GM23248 (cell line): ENCODE data around the gene CNOT9. TPM values are rescaled to one million over a fixed set of nuclear protein-coding genes. Genes with fewer than 3 reads are reported as not detected.

ENCODE experiments used
- DNase-seq: peaks from one replicate; pipeline ENCODE4 v3.0.0-alpha.2; 2015
- H2AFZ ChIP-seq: fragments of 200-600 bp; sonication (generic); 2 replicates; pipeline ENCODE4 v1.6.1; 2016; ENCODE audit warnings: antibody characterized with exemption
- H3F3A ChIP-seq: fragments of 200-600 bp; sonication (generic); 2 replicates; pipeline ENCODE4 v1.6.1; 2016; ENCODE audit warnings: mild to moderate bottlenecking, antibody characterized with exemption, mixed run types; ENCODE audit not compliant: insufficient read depth
- H3K27ac ChIP-seq: fragments of 200-600 bp; sonication (generic); 2 replicates; pipeline ENCODE4 v1.5.1; 2016; ENCODE audit warnings: mild to moderate bottlenecking
- H3K27me3 ChIP-seq: fragments of 200-600 bp; sonication (generic); replicated peaks from 2 replicates; pipeline ENCODE4 v1.6.1; 2016; ENCODE audit warnings: mild to moderate bottlenecking; ENCODE audit not compliant: insufficient read depth
- H3K36me3 ChIP-seq: fragments of 200-600 bp; sonication (generic); 2 replicates; pipeline ENCODE4 v1.6.1; 2016; ENCODE audit warnings: low read depth, mild to moderate bottlenecking
- H3K4me1 ChIP-seq: fragments of 200-600 bp; sonication (generic); 2 replicates; pipeline ENCODE4 v1.6.1; 2016; ENCODE audit warnings: mild to moderate bottlenecking; ENCODE audit not compliant: insufficient read depth
- H3K4me2 ChIP-seq: fragments of 200-600 bp; sonication (generic); one replicate; pipeline ENCODE4 v1.6.1; 2016; ENCODE audit warnings: mild to moderate bottlenecking; ENCODE audit not compliant: unreplicated experiment
- H3K4me3 ChIP-seq: fragments of 200-600 bp; sonication (generic); 2 replicates; pipeline ENCODE4 v1.5.1; 2016; ENCODE audit warnings: mild to moderate bottlenecking
- H3K79me2 ChIP-seq: fragments of 200-600 bp; sonication (generic); 2 replicates; pipeline ENCODE4 v1.6.1; 2016; ENCODE audit warnings: mild to moderate bottlenecking; ENCODE audit not compliant: insufficient read depth
- H3K9ac ChIP-seq: fragments of 200-600 bp; sonication (generic); 2 replicates; pipeline ENCODE4 v1.6.1; 2016; ENCODE audit warnings: mild to moderate bottlenecking
- H3K9me2 ChIP-seq: fragments of 200-600 bp; sonication (generic); 2 replicates; pipeline ENCODE4 v1.6.1; 2016; ENCODE audit warnings: mixed run types, mild to moderate bottlenecking, moderate library complexity; ENCODE audit not compliant: insufficient read depth
- H3K9me3 ChIP-seq: fragments of 200-600 bp; sonication (generic); one replicate; pipeline ENCODE4 v1.6.1; 2017; ENCODE audit warnings: low read depth
- H4K20me1 ChIP-seq: fragments of 200-600 bp; sonication (generic); 2 replicates; pipeline ENCODE4 v1.6.0; 2016; ENCODE audit not compliant: insufficient read depth
- EZH2 ChIP-seq: fragments of 200-600 bp; sonication (generic); IDR thresholded peaks from 2 replicates; pipeline ENCODE4 v1.6.1; 2018; ENCODE audit warnings: antibody characterized with exemption, mild to moderate bottlenecking; ENCODE audit not compliant: insufficient read depth, poor library complexity, severe bottlenecking
- EZH2phosphoT487 ChIP-seq: fragments of 200-600 bp; sonication (generic); IDR thresholded peaks from 2 replicates; pipeline ENCODE4 v1.6.1; 2018; ENCODE audit warnings: antibody characterized with exemption, moderate library complexity, mild to moderate bottlenecking, low read depth; ENCODE audit not compliant: insufficient read depth
- WGBS, 2 experiments: methylation state at CpG; one replicate each; pipeline ENCODE4 v1.1.6; 2015 to 2017; ENCODE audit warnings: low lambda C conversion rate in 2 of 2, low coverage in 1 of 2; ENCODE audit errors: missing lambda C conversion rate in 2 of 2; 5-methylcytosine and 5-hydroxymethylcytosine counted together
- in situ Hi-C: fragments of 300-500 bp; cut with MboI; formaldehyde crosslinking; loops from 2 replicates; pipeline ENCODE4 v1.15.0; 2020
- polyA plus RNA-seq: library from polyadenylated mRNA; unstranded; fragments of >200 nt; fragmentation: Nextera tagmentation; extraction: Ambion mirVana; gene quantifications from 2 replicates; pipeline ENCODE4 v1.2.1, GENCODE V29; 2016
- total RNA-seq: library from RNA; depleted of rRNA; stranded (reverse); fragments of >200 nt; shearing (Covaris generic); gene quantifications from 2 replicates; pipeline ENCODE4 v1.2.3, GENCODE V29; 2014

Gene CNOT9
- total and polyA plus RNA-seq, 2 experiments from 2014 or later: 34.8 to 65.8 TPM

DNA sequence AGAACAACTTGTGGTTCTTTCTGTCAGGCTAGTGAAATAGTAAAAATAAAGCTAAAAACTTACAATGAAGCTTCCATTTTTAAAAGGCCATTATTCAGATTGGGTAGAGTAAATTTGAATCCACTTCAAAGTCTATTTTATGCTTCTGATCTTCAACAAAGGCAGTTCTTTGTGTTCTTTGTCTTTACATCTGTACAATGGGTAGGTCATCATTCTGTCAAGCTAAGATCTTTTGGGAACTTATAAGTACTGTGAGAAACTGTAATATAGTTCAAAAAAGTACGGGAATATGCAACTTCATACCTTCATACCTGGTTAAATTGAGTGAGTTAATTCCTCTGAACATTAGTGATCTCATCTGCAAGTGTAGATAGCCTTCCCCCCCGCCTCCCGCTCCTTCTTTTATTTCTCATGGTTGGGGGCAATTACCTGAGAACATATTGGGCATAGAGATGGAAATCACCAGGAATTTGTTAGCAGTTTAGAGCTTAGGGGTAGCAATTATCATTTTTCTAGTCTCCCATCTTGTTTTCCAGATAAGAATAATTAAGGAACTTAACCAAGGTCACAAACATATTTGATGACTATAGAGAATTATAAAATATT is 9.7 kb downstream of the CNOT9 start:
- Histone ChIP-seq H3K9me3 (no peaks in the 10 kb centered on the region), H3F3A (peaks cover 21% of the 10 kb centered on the region), H3K79me2 (peaks cover 93% of the 10 kb centered on the region), H3K27ac (no peak overlapping the region), H3K36me3 (peaks cover 31% of the 10 kb centered on the region), H3K27me3 (no peaks in the 10 kb centered on the region), H3K4me1 (peaks cover 18% of the 10 kb centered on the region), H3K4me3 (no peak overlapping the region), H2AFZ (no peak overlapping the region), H3K4me2 (no peak overlapping the region), H4K20me1 (no peaks in the 10 kb centered on the region; the same call in 1 of the 2 replicates), H3K9me2 (no peaks in the 10 kb centered on the region), H3K9ac (no peak overlapping the region)
- DNase-seq: no peak
- 100% methylated on average over 3 of the region's 3 CpGs for WGBS, 2 experiments
- in situ Hi-C loops: no loop called here
- no peak for TF ChIP-seq EZH2phosphoT487
- no peak for TF ChIP-seq EZH2

DNA sequence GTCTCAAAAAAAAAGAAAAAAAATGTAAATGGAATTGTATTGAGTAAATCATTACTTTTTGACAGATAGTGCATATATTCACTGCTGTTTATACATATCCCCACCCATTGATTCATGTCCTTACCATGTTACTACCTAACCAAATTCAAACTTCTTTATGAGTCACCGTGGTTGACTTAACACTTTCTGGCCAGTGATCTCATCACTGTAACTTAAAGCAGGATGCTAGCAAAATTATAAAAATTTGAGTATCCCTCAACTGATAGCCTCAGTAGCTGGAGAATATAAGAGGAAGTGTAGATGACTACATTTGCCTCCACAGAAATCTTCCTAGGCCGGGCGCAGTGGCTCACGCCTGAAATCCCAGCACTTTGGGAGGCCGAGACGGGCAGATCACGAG is 13.4 kb downstream of the CNOT9 start:
- peak; percentile 94 for DNase-seq
- TF ChIP-seq EZH2: no peak
- no peak for TF ChIP-seq EZH2phosphoT487
- 55 to 65% methylated on average over 7 of the region's 7 CpGs for WGBS, 2 experiments
- peaks cover 18% of the 10 kb centered on the region for H3K4me1 ChIP-seq
- no peaks in the 10 kb centered on the region for H3K27me3 ChIP-seq
- H3K9me3 ChIP-seq: no peaks in the 10 kb centered on the region
- H3K27ac ChIP-seq: peak overlapping the region; percentile 57
- no peaks in the 10 kb centered on the region for H3K9me2 ChIP-seq
- peaks cover 21% of the 10 kb centered on the region for H3F3A ChIP-seq
- peaks cover 80% of the 10 kb centered on the region for H3K79me2 ChIP-seq
- peak overlapping the region; percentile 30; the same call in 1 of the 2 replicates for H3K9ac ChIP-seq
- peaks cover 40% of the 10 kb centered on the region for H3K36me3 ChIP-seq
- H3K4me3 ChIP-seq: no peak overlapping the region
- in situ Hi-C loops: no loop called here
- H2AFZ ChIP-seq: no peak overlapping the region
- peak overlapping the region; percentile 24 for H3K4me2 ChIP-seq
- no peaks in the 10 kb centered on the region for H4K20me1 ChIP-seq

DNA sequence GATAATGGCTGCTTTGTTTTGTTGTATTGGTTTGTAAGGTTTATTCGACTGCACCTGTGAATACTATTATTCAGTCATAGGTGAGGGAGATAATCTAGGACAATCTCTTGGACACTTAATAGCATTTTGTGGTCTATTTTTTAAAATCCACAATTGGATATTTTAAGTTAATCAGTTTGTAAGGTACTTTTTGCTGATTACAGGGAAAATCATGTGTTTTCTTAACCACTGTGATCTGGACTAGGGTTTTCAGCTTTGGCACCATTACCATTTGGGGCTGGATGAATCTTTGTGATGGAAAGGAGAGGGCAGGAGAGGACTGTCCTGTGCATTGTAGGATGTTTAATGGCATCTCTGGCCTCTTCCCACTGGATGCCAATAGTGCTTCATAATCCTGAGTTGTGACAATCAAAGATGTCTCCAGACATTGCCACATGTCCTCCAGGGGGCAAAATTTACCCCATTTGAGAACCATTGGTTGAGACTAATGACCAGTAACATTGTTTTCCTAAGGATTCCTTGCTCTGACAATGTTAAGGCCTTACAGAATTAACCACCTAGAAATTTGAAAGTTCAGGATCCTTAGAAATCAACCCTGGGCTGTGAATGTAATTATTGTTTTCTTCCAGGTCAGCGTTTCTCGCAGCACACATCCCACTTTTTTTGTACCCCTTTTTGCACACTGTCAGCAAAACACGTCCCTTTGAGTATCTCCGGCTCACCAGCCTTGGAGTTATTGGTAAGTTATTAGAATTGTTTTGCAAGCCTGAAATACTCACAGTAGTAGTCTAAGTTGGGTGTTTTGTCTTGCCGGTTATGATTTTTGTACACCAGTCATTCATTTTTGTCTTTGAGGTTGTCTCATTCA is 15.6 kb downstream of the CNOT9 start:
- no peaks in the 10 kb centered on the region for H3K9me2 ChIP-seq
- TF ChIP-seq EZH2phosphoT487: no peak
- no peak for TF ChIP-seq EZH2
- no peaks in the 10 kb centered on the region for H4K20me1 ChIP-seq
- WGBS, 2 experiments: 94 to 97% methylated on average over 6 of the region's 6 CpGs
- peaks cover 54% of the 10 kb centered on the region for H3K36me3 ChIP-seq
- H3K4me2 ChIP-seq: no peak overlapping the region
- H3K27me3 ChIP-seq: no peaks in the 10 kb centered on the region
- peaks cover 58% of the 10 kb centered on the region for H3K79me2 ChIP-seq
- H3K4me1 ChIP-seq: peaks cover 18% of the 10 kb centered on the region
- H3K27ac ChIP-seq: no peak overlapping the region
- H3K9ac ChIP-seq: no peak overlapping the region
- no peak overlapping the region for H3K4me3 ChIP-seq
- no peak for DNase-seq
- no peak overlapping the region for H2AFZ ChIP-seq
- H3K9me3 ChIP-seq: no peaks in the 10 kb centered on the region
- H3F3A ChIP-seq: peaks cover 21% of the 10 kb centered on the region
- in situ Hi-C loops: no loop called here

DNA sequence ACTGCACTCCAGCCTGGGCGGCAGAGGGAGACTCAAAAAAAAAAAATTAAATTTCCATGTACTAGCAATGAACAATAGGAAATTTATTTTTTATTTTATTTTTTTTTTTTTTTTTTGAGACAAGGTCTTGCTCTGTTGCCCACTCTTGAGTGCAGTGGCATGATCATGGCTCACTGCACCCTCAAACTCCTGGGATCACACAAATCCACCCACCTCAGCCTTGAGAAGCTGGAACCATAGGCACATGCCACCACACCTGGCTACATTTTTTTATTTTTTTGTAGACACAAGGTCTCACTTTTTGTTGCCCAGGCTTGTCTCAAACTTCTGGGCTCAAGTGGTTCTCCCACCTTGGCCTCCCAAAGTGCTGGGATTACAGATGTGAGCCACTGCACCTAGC is 16.9 kb downstream of the CNOT9 start:
- peaks cover 17% of the 10 kb centered on the region for H3F3A ChIP-seq
- no peak overlapping the region for H3K9ac ChIP-seq
- no peak overlapping the region for H3K4me2 ChIP-seq
- H2AFZ ChIP-seq: no peak overlapping the region
- no peak for TF ChIP-seq EZH2
- TF ChIP-seq EZH2phosphoT487: no peak
- no peak overlapping the region for H3K27ac ChIP-seq
- H3K4me1 ChIP-seq: peaks cover 18% of the 10 kb centered on the region
- H4K20me1 ChIP-seq: no peaks in the 10 kb centered on the region
- H3K4me3 ChIP-seq: no peak overlapping the region
- H3K9me2 ChIP-seq: no peaks in the 10 kb centered on the region
- H3K27me3 ChIP-seq: no peaks in the 10 kb centered on the region
- peaks cover 65% of the 10 kb centered on the region for H3K36me3 ChIP-seq
- peaks cover 49% of the 10 kb centered on the region for H3K79me2 ChIP-seq
- in situ Hi-C loops: no loop called here
- no peaks in the 10 kb centered on the region for H3K9me3 ChIP-seq
- no peak for DNase-seq
- WGBS, 2 experiments: 100% methylated on average over 1 of the region's 1 CpG
